Middle frontal gyrus (tissue), 1 donor: ENCODE measurements around the gene ABCC5.

ENCODE experiments used
- DNase-seq: peaks from one replicate; pipeline ENCODE4 v3.0.0-alpha.2; 2015; ENCODE audit warnings: low spot score; ENCODE audit errors: extremely low spot score

Gene ABCC5

DNA sequence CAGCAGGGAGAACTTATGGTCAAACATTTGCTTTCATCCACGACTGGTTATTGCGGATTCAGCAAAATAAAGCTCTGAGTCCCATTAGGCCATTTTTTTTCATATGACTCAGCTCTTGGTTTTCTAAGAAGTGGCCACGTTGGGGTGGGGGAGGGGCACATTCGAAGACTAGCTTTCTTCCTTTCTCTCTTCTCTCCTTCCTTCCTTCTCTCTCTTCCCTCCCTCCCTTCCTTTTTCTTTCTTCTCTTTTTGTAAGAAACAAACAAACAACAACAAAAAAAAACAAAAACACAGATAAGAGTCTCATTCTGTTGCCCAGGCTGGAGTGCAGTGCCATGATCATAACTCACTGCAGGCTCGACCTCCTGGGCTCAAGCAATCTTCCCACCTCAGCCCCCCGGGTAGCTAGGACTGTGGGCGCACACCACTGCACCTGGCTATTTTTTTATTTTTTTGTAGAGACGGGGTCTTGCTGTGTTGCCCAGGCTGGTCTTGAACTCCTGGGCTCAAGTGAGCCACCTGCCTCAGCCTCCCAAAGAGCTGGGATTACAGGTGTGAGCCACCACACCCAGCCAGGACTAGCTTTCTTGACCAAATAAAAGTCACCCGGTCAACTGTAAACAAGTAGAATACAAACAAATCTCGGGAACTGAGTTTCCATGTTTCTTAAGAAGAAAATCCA, 41.6 kb downstream of the ABCC5 start:
- DNase-seq, result no peak

DNA sequence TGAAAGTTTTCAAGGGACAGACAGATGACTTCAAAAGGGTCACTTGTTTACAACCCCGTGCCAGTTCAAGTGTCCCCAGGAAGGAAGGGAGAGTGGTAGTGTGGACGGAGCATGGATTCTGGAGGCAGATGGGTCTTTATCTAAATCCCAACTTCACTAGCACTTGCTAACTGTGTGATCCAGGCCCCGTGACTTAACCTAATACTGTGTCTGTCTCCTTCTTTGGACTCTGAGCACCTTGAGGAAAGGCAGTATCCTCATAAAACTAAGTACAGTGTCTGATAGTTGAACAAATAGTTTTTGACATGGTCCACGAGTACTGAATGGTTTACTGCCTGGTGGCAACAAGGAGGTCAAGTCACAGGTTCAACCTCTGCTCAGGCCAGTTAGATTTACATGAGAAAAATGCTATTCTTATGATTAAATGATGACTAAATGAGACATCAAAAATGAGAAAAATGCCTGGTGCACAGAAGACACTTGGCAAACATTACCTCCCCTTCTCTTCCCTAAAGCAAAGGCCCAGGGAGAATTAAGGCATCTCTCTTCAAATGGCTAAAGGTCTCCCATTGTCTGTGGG, 48.9 kb downstream of the ABCC5 start:
- no peak for DNase-seq

DNA sequence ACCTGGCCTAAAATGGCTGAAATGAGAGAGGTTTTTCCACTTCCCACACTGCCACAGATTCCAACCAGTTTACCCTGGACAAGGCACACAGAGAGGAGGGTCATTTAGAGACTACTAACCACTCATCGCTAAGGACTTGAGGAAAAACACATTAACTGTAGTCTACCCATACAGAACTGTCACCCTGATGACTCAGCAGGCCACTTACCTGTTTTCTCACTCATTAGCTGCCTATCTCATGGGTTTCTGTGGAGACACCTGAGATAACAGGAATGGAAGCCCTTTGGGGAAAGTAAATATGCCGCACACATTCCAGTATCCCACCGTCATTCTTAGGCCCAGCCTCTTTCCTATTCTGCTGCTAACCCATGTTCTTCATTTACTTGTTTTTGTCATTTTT, 50.0 kb downstream of the ABCC5 start:
- no peak for DNase-seq

DNA sequence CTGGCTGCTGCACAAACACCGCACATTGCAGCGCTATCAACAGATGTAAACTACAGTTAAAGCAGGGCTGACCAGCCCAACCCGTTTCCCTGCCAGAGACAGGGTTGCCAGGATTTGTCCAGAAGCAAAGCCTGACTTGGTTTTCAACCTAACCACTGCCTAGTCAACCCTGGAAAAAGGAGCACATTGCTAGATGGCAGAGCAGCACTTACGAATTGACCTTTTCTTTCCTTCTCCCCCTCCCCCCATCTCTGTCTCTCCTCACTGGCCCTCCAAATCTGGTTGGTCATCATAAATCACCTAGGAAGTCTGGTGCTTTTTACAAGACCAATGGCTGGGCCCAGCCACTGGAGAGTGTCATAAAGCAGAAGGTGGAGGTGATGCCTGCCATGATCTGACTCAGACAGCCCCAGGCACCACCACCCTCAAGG, 51.3 kb downstream of the ABCC5 start:
- no peak for DNase-seq

DNA sequence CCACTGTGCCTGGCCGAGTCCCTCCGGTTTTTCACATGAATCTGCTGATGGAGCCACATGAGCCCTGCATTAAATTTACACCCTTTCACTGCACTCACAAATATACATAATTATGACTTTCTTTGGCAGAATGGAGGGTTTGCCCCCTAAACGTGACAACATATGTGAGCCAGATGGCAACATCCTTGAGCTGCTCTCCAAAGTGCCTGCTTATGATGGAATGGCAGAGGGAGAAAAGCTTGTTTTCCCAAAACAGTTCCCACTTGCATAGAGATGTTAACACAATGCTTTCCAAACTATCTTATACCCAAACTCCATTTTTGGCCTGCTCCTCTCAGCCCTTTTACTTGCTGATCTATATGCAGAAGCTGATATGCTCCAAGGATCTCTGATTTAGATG, 54.9 kb downstream of the ABCC5 start:
- DNase-seq, result no peak

DNA sequence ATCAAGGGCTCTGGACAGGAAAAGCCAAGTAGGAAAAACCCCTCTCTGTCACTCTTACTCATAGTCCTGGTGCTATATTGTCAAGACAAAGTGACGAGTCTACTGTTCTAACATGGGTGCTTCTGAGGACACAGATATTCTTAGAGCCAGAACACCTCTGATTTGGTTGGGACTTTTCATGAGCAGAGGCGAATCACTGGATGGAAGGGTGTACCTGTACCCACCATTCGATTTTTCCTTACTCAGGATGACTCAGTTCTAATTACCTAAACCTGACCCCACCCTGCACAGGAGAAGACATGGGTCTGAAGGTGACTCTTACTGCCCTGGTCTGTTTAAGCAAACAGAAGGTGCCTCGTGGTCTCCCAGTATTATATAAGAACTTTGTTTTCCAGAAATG, 58.5 kb downstream of the ABCC5 start:
- DNase-seq, result no peak

DNA sequence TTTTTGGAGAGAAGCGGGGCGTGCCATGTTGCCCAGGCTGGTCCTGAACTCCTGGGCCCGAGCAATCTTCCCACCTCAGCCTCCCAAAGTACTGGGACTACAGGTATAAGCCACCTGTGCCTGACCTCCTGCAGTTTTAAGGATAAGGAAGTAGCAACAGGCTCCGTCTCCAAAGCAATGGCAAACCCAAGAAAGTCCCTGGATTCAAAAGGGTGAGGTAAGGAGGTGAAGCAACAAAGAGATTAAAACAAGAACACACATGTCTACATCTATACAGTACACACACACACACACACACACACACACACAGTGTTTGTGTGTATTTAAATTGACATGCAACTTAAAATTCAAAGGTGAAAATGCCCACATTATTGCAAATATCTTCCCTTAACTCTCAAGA, 58.9 kb downstream of the ABCC5 start:
- DNase-seq, result no peak

DNA sequence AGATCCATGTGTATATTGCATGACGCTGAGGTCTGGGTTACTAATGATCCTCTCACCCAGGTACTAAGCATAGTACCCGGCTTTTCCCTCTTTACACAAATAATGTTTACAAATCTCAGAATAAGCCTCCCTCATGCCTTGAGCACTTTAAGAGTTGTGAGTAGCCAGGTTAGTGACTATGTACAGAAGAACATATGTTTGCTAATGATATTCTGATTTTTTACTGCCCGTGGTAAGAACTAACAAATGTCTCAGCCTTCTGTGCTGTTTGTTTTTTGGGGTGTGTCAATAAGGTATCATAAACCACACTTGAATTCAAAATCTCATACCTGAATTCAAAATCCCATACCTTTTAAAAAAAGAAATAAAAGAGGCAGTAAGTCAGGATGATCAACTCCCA, 59.5 kb downstream of the ABCC5 start:
- no peak for DNase-seq

DNA sequence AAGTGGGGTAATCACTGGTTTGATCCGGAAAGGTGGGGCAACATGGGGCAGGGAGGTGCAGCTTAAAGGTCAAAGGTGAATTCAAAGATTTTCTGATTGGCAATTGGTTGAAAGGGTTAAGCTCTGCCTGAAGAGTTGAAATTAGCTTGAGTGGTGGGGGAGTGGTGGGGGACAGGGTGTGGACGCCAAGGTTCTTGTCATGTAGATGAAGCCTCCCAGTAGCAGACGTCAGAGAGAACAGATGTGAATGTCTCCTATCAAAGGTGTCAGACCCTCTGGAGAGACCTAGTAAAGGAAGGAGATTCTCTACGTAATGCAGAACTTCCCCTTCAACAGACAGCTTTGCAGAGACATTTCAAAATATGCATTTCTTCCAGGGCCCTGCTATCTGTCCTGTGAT, 62.8 kb downstream of the ABCC5 start:
- DNase-seq, result no peak

DNA sequence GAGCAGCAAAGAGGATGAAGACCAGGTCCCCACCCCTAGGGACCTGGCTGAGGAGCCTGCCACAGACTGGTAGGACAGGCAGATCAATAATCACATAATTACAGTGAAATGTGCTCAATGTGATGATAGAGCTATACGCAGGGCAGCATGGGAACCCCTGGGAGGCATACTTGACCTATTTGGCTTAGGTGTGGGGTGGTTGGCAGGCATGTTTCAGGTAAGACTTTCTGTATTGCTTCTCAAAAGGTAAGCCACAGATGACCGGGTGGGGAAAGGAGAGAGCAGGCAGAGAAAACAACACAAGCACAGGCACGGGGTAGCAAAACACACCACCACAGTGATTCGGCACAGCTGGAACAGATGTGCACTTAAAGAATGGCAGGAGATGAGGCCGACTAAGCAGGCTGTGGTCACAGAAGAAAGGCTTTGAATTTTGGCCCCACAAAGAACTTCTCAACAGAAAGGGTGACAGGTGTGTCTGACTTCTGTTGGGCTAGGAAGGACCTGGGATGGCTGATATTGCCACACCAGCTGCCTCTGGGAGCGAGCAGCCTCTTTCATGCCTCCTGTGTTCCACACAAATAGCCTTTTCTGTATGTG, 64.1 kb downstream of the ABCC5 start:
- DNase-seq, result no peak

DNA sequence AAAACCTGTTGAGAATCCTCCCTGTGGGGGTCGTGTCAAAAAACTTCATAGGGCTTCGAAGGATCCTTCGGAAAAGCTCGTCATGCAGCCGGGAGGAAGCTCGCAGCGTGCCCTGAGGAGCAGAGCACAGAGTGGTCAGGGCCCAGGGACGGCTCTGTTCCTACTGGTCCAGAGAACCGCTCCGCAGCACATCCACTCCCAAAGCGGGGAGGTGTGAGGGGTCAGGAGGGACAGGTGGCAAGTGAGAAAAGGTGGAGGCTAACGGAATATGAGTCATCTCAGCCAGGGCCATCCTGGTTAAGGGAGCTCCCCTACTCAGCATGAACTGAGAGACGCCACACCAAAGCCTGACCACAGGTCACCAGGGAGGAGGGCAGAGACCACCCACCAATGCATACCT, 66.2 kb downstream of the ABCC5 start:
- DNase-seq, result no peak

DNA sequence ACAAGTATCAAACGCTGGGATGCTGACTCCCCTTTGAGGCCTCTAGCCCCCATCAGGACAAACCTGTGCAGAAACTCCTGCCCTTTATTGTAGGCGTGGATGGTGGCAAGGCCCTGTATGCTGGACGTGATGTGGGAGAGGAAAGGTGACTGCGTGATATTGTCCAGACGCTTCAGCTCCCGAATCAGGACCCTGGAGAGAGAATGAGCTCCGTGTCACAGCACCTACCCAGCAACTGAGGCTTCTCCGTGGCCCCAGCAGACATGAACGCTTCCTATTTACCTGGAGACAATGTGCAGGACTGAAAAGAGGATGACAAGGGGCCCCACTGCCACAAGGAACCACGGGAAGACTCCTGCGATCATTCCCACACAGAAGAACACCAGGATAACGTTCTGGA, 68.0 kb downstream of the ABCC5 start:
- DNase-seq, result no peak

DNA sequence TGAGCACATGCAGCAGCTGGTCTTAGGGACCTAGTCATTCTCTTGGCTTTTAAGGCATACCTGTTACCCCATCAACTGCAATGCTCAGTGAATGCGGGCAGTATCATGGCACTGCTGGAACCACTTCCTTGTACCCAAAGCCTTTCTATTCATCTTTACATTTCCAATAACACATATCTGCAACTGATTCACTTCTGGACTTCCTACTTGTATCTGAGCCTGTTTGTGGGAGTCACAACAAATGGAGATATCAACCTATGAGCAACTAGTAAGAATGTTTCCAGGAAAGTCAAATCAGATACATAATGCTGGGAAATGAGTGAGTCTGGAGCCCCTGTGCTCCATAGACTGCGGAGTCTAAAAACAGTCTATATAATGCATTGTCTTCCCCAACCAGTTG, 71.6 kb downstream of the ABCC5 start:
- DNase-seq, result no peak

DNA sequence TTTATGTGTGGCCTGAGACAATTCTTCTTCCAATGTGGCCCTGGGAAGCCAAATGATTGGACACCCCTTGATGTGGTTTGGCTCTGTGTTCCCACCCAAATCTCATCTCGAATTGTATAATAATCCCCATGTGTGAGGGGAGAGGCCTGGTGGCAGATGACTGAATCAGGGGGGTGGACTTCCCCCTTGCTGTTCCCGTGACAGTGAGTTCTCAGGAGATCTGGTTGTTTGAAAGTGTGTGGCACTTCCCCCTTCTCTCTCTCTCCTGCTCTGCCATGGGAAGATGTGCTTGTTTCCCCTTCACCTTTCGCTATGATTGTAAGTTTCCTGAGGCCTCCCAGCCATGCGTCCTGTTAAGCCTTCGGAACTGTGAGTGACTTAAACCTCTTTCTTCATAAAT, 72.9 kb downstream of the ABCC5 start:
- DNase-seq, result no peak

DNA sequence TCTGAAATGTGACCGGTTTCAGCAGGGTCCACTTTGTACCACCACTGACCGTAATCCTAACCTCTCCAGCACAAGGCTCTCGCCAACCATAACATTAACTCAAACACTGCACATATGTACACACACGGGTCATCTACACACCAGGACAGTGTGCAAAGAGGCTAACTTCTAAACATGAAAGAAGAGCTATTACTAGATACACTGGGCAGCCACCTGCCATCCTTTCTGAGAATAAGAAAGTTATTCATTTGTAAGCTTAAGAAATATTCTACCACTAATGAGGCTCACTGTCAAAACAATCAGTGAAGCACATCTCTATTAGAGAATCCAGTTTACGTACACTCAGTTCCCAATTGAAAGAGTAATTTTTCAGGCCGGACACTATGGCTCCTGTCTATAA, 73.9 kb downstream of the ABCC5 start:
- DNase-seq, result no peak

DNA sequence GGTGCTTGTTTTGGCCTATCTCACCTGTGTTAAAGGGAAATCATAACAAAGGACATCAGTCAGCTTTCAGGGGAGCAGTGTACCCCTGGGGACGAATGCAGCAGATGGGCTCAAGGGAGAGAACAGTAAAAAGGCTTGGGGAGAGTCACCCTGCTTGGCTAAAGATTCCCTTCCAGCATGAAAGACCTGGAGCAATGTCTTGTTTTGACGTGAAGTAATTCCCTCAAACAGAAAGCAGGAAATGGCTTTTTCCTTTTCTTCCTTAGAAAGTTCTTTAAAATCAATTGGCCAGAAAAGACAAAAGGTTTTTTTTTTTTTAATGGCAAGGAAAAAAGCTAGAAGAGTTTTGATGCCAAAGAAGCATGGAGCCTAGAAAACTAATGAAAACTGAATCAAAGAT, 76.5 kb downstream of the ABCC5 start:
- no peak for DNase-seq

DNA sequence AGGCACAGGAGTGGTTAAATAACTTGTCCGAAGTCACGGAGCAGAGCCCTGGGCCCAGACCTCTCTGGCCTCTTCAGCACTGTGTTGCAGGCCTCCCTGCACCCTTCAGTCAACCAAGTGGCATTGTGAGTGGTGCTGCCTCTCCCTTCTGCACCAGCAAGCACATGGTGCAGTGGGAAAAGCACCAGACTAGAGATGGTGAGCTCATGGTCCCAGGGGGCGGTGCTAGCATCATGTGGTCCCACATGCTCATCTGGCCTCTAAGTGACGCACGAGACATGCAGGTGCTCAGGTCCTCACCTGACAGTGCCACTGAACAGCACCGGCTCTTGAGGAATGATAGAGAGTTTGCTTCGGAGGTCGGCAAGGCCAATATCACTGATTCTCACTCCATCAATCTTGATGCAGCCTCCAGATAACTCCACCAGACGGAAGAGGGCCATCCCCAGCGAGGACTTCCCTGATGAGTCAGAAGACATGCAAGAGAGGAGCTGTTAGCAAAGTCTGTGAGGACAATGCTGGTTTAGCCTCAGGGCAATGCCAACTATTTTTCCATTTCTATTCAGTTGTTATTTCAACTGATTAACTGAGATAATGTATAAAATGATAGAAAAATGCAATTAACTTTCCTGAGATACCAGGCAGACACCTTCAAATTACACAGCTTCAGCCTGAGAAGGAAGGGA, 79.9 kb downstream of the ABCC5 start:
- no peak for DNase-seq

DNA sequence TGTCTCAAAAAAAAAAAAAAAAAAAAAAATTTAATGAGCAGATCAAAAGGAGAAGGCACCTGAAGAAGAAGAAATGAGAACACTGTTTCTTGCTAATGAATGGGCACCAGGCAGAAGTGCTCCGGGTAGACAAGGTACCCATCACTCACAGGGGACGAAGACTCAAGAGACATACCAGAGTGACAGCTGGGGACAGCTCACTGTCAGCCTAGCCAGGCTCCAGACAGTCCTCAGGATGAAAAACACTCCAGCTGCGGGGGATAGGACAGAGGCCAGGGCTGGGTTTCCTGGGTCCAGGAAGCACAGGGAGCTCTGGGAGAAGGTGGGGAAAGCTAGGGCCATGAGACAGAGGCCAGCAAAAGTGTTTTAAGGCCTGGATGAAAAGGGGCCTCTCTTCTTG, 84.5 kb downstream of the ABCC5 start:
- no peak for DNase-seq

DNA sequence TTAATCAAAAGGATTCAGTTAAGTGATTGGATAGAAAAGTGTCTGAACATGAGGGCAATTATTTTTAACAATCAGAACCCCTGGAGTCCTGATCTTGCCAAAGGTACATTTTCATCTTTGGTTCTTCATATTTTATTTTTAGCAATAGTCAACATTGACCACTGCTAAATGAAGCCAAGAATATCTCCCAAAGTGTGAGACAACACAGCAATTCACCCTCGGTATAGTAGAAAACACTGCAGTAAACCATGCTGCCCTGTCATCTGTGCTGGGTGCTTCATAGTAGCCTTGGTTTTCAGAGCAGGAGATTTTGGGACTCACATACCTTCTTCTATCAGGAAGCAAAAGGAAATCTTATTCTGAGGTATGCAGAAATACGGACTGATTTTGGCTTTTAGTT, 85.8 kb downstream of the ABCC5 start:
- DNase-seq, result no peak

DNA sequence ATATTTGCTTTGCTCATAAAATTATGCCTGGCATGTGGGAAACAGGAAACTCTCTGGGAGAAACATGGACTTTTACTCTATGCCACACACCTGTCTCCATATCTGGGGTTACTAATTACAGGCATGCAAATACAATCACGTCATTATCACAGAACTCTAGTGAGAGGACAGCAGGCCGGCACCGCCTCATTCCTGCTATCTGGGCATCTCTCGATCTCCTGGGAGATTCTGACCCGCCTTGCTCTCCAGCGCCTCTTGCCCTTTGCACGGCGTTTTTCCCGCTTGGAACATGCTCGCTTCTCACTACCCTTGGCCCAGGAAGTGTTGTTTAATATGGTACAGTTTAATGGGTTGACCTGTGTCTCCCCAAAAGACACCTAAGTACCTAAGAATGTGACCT, 87.6 kb downstream of the ABCC5 start:
- no peak for DNase-seq

DNA sequence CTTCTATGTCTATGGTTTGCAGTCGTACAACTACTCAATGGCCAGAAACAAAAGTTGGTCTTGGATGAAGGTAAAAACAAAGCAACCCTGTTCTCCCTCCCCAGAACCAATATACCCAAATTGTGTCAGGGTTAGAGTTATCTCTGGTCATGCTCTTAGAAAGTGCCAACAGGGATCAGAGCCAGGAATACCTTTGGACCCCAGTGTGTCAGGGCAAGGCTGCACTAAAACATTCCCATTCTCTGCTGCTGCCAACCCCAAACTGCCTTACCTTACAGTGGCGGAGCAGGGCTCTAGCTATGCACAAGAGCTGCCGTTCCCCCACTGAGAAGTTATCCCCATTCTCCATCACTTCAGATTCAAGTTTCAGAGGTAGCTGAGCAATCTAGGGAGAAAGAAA, 90.6 kb downstream of the ABCC5 start:
- DNase-seq, result no peak

DNA sequence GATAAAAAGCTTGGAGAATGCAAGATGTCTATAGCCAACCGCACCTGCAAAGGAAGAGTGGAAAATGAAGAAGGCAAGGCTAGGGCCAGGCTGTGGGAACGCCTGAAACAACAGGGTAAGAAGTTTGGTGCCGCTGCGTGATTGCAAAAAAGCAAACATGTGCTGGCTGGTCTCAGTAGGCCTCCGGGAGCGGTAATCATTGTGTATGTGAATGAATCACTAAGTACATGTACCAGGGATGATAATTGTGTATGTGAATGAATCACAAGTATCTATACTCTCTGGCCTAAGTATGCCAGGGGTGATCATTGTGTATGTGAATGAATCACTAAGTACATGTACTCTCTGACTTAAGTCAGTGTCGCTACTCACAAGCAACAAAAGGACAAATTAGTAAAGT, 92.7 kb downstream of the ABCC5 start:
- no peak for DNase-seq

DNA sequence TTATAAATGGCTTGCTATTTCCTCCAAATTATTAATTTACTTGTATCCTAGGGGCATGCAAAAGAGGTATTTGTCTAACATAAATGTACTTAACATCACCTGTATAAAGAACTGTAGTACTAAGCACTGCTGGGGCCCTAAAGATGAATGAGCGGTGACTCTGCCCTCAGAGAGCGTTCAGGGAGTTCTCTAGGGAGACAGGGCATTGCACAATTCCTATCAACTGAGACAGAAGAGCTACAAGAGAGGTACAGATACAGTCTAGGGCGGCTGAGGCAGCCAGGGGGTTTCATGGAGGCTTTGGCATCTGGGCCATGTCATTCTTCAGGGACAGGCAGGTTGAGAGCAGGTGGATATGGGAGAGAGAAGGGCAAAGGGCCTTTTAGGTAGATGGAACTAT, 93.1 kb downstream of the ABCC5 start:
- DNase-seq, result no peak
